Heart left ventricle (tissue), 13 donors: ENCODE measurements around the gene SLC16A5.

Experiments used
- CTCF ChIP-seq, 12 donors: fragments of 200-600 bp; sonication (generic) in 4 of 12; IDR thresholded peaks; one replicate each; pipeline versions ENCODE4 v1.5.0 to v1.8.0; 2018 to 2022; ENCODE audit warnings: antibody characterized with exemption in 12 of 12, mild to moderate bottlenecking in 5 of 12
- POLR2A ChIP-seq, 2 donors: fragments of 450-650 bp; IDR thresholded peaks; one replicate each; pipeline ENCODE4 v1.6.1; 2017; ENCODE audit warnings: antibody characterized with exemption in 2 of 2, mild to moderate bottlenecking in 2 of 2, moderate library complexity in 2 of 2
- donor health status: ischemic (EF 13 %, LVEDD 7.1; RV severe dilation, severe dysfunction).
- donor health status: DM: no; HTN: yes; CAD: no.
- donor health status: DM: no; HTN: no; CAD: no.
- donor health status: ischemic (EF 25% LVEDD 6.9; RV normal size, moderate dysfunction).
- donor health status: ischemic (EF 25% LVEDD 5.7; RV mildly dilated, moderate dysfunction).
- donor health status: ischemic (EF 35%, LVEDD 5.7; RV mildly dilated, moderate dysfunction).
- donor health status: nonischemic (EF 11% LVEDD 7.7; RV severe dilation, severe dysfunction).
- donor health status: DM: yes; HTN: yes; CAD: no.
- donor health status: PGD.
- donor health status: ischemic (EF 29% LVEDD 5.4; RV normal size, mild dysfunction).
- donor health status: nonischemic (EF 23%, LVEDD 6.1; RV moderate dilation, normal function).

- TF ChIP-seq CTCF (IDR thresholded peaks at IDR 0.05) (no peak), POLR2A (IDR thresholded peaks at IDR 0.05) (no peak)
Observed at GRCh38 chr17:75114552-75115314, 27.0 kb downstream of the SLC16A5 start.
